Stimulated activated CD8-positive, alpha-beta memory T cell treated with anti-CD3 and anti-CD28 coated beads, Interleukin-7, amount 100 ng/mL, for 48 hours (primary cell): Measurements from ENCODE around the gene ZNF70.

Source experiments
- DNase-seq, 2 donors: peaks; one replicate each; pipeline ENCODE4 v3.0.0-alpha.2; 2020; ENCODE audit warnings: low read depth in 1 of 2; ENCODE audit errors: extremely low read depth in 1 of 2

ZNF70 gene

GRCh38 chr22:23779731-23780130, 28.8 kb upstream of the ZNF70 start:
- DNase-seq: no peak

- no peak for DNase-seq
These were observed 28.2 kb upstream of the ZNF70 start for GRCh38 chr22:23779083-23779482.

GRCh38 chr22:23778577-23778900, 27.6 kb upstream of the ZNF70 start:
- no peak for DNase-seq

GRCh38 chr22:23777776-23778576, 27.1 kb upstream of the ZNF70 start:
- no peak for DNase-seq

- DNase-seq: no peak
These were observed 25.0 kb upstream of the ZNF70 start for GRCh38 chr22:23775779-23776375.

GRCh38 chr22:23774922-23775436, 24.1 kb upstream of the ZNF70 start:
- DNase-seq: no peak

GRCh38 chr22:23774114-23774921, 23.4 kb upstream of the ZNF70 start:
- DNase-seq: no peak

- no peak for DNase-seq
These were observed 22.7 kb upstream of the ZNF70 start for GRCh38 chr22:23773483-23774113.

- no peak for DNase-seq
These were observed 21.9 kb upstream of the ZNF70 start, which contains the start of gene MMP11 for GRCh38 chr22:23772649-23773473. TSS of gene MMP11 (plus strand) at chr22:23772849. CDS start at chr22:23772871, 22 bp downstream.

GRCh38 chr22:23772315-23772648, 21.4 kb upstream of the ZNF70 start:
- no peak for DNase-seq

GRCh38 chr22:23769321-23769965, 18.5 kb upstream of the ZNF70 start:
- no peak for DNase-seq

- peak; percentile 57 to 60 for DNase-seq
These were observed 17.0 kb upstream of the ZNF70 start, which contains the start of gene CHCHD10 for GRCh38 chr22:23767673-23768548. TSS of gene CHCHD10 (minus strand) at chr22:23767972. CDS start at chr22:23767874, 98 bp downstream.

- DNase-seq: no peak
These were observed 16.4 kb upstream of the ZNF70 start for GRCh38 chr22:23767303-23767672.

- no peak for DNase-seq
These were observed 14.3 kb upstream of the ZNF70 start for GRCh38 chr22:23764899-23765881.

- no peak for DNase-seq
These were observed 13.0 kb upstream of the ZNF70 start for GRCh38 chr22:23763954-23764353.

GRCh38 chr22:23763579-23763945, 12.7 kb upstream of the ZNF70 start:
- DNase-seq: no peak

GRCh38 chr22:23762842-23763578, 12.1 kb upstream of the ZNF70 start, which contains the start of gene C22orf15:
TSS of gene C22orf15 (plus strand) at chr22:23762990. CDS start at chr22:23763307, 317 bp downstream.
- DNase-seq: no peak
